Fibroblast of the aortic adventitia (primary cell): ENCODE results near the gene AK2. TPM values are rescaled to one million over a fixed set of nuclear protein-coding genes. Genes with fewer than 3 reads are reported as not detected.

ENCODE experiments used
- DNase-seq: peaks from one replicate; pipeline ENCODE4 v3.0.0-alpha.2; 2010; ENCODE audit warnings: low read depth
- H3K4me3 ChIP-seq: 2 replicates; pipeline ENCODE4 v1.5.1; 2011; ENCODE audit warnings: low read depth, mild to moderate bottlenecking, control low read depth, low read length, moderate library complexity
- total RNA-seq: library from RNA; depleted of rRNA; stranded (reverse); fragments of >200 nt; gene quantifications from 2 replicates; pipeline ENCODE4 v1.2.3, GENCODE V29; 2012; ENCODE audit warnings: low replicate concordance
- TF ChIP-seq, protein P1 (sequence below): IDR thresholded peaks from 2 replicates; pipeline ENCODE4 v1.5.1; 2011; ENCODE audit warnings: mild to moderate bottlenecking, low read length, control low read depth, inconsistent platforms; ENCODE audit not compliant: insufficient read depth

The AK2 gene
- total RNA-seq, 1 donor: 155 TPM

GRCh38 chr1:33022650-33023200 lies 14.0 kb downstream of the AK2 start:
- TF ChIP-seq, protein P1, sequence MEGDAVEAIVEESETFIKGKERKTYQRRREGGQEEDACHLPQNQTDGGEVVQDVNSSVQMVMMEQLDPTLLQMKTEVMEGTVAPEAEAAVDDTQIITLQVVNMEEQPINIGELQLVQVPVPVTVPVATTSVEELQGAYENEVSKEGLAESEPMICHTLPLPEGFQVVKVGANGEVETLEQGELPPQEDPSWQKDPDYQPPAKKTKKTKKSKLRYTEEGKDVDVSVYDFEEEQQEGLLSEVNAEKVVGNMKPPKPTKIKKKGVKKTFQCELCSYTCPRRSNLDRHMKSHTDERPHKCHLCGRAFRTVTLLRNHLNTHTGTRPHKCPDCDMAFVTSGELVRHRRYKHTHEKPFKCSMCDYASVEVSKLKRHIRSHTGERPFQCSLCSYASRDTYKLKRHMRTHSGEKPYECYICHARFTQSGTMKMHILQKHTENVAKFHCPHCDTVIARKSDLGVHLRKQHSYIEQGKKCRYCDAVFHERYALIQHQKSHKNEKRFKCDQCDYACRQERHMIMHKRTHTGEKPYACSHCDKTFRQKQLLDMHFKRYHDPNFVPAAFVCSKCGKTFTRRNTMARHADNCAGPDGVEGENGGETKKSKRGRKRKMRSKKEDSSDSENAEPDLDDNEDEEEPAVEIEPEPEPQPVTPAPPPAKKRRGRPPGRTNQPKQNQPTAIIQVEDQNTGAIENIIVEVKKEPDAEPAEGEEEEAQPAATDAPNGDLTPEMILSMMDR: no peak
- DNase-seq: no peak
- H3K4me3 ChIP-seq: no peak overlapping the region

- no peak overlapping the region for H3K4me3 ChIP-seq
- DNase-seq: no peak
Measured at GRCh38 chr1:33021567-33022431, 14.9 kb downstream of the AK2 start.

GRCh38 chr1:33018112-33018511 lies 18.6 kb downstream of the AK2 start:
- H3K4me3 ChIP-seq: no peak overlapping the region
- no peak for DNase-seq
- TF ChIP-seq, protein P1: no peak

More at GRCh38 chr1:33021567-33022431, 14.9 kb downstream of the AK2 start:
- TF ChIP-seq, protein P1: no peak

- TF ChIP-seq, protein P1: no peak
- DNase-seq: no peak
- H3K4me3 ChIP-seq: no peak overlapping the region
Measured at GRCh38 chr1:33017175-33017574, 19.5 kb downstream of the AK2 start.

DNA sequence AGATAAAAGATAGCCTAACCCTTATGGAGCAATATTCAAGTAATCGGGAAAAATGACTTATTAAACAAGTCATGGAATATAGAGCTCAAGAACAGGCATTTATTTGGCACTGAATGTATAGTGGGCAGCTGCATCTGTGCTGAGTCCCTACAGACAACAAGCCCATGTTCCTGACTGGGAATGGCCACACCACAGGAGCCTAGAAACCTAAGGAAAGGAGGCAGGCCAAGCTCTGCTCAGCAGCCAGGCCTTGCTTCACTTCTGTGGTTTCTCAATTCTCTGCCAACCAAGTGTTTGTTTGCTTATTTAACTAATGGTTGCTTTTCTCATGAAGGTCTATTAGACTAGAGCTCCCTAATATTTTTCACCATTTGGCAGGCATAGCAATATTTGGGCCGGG lies 21.5 kb downstream of the AK2 start:
- no peak for DNase-seq
- TF ChIP-seq, protein P1: no peak

DNA sequence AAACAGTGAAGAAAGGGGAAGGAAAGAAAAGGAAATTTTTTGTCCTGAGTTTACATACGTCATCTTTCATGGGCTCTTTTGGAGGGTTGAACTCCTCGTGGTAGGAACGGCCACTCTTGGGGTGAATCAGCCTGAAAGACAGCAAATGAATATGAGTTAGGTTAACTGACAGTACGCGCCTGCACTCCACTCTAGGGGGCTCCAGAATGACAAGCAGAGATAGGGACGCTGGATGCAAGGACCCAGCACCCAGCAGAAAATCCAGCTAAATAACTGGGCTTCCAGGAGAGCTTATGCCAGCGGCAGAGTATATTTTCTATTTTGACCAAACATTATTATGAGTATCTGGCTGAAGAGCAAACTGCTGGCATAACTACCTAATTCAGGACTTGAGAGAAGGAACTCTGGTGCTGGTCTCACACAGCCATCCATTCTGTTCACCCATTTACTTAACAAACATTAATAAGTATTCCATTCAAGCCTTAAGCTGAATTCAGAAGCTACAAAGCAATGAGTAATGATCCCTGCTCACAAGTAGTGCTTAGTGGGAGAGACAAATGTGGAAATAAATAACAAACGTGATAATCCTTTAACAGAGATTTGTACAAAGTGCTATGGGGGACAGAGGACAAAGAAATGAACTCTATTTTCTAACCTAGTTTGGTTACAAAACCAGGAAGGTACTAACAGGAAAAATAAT lies 22.1 kb downstream of the AK2 start:
- TF ChIP-seq, protein P1: no peak
- DNase-seq: no peak
- no peak overlapping the region for H3K4me3 ChIP-seq

More for the DNA sequence above, 21.5 kb downstream of the AK2 start:
- H3K4me3 ChIP-seq: no peak overlapping the region
